ENCODE data around the gene MYOT. TPM values are rescaled to one million over a fixed set of nuclear protein-coding genes. Genes with fewer than 3 reads are reported as not detected.

Gene MYOT
- total RNA-seq, 6 experiments from 2014 or later = not detected

- Mint-ChIP-seq H3K4me3 (no peak overlapping the region), H3K27ac (no peak overlapping the region), H3K9me3 (no peaks in the 10 kb centered on the region), H3K27me3 (ENCODE audit: insufficient read depth) (no peaks in the 10 kb centered on the region), H3K36me3 (ENCODE audit: low read depth) (peaks cover 13% of the 10 kb centered on the region; the same call in 1 of the 2 replicates), H3K4me1 (ENCODE audit: low read depth) (peaks cover 10% of the 10 kb centered on the region; the same call in 1 of the 2 replicates)
- no peak for DNase-seq
- TF ChIP-seq CTCF (IDR thresholded peaks at IDR 0.05) = no peak
These were observed 65.1 kb downstream of the MYOT start for GRCh38 chr5:137932800-137933199.

- H3K27ac Mint-ChIP-seq = no peak overlapping the region
- H3K4me3 Mint-ChIP-seq = no peak overlapping the region
- H3K9me3 Mint-ChIP-seq = no peaks in the 10 kb centered on the region
- no peak for TF ChIP-seq CTCF (IDR thresholded peaks at IDR 0.05)
- peaks cover 13% of the 10 kb centered on the region for H3K36me3 Mint-ChIP-seq (ENCODE audit: low read depth)
- DNase-seq = no peak
- no peaks in the 10 kb centered on the region for H3K27me3 Mint-ChIP-seq (ENCODE audit: insufficient read depth)
- H3K4me1 Mint-ChIP-seq (ENCODE audit: low read depth) = peaks cover 10% of the 10 kb centered on the region; the same call in 1 of the 2 replicates
These were observed 65.8 kb downstream of the MYOT start for GRCh38 chr5:137933491-137933911.

DNA sequence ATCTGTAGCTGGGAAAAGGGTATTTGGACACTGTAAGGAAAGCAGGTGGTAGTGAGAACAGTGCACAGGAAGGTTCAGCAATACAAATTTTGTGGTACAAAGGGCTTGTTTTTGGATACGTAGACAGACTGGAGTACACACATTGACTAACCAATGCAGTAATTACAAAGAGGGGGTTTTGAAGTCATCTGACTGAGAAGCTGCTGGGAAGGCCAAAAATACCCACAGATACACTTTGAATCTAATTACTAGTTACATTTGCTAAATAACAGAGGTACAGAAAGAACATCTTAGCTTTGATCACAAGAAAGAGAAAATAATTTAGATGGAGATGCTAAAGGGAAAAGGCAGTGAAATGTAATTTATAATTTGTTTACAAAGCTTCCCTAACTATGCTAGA, 67.5 kb downstream of the MYOT start:
- Mint-ChIP-seq H3K27ac (no peak overlapping the region), H3K27me3 (ENCODE audit: insufficient read depth) (no peaks in the 10 kb centered on the region), H3K4me3 (no peak overlapping the region), H3K36me3 (ENCODE audit: low read depth) (peaks cover 17% of the 10 kb centered on the region), H3K9me3 (no peaks in the 10 kb centered on the region), H3K4me1 (ENCODE audit: low read depth) (peaks cover 10% of the 10 kb centered on the region; the same call in 1 of the 2 replicates)
- no peak for TF ChIP-seq CTCF (IDR thresholded peaks at IDR 0.05)
- no peak for DNase-seq

- TF ChIP-seq CTCF (IDR thresholded peaks at IDR 0.05) = no peak
- H3K4me3 Mint-ChIP-seq = no peak overlapping the region
- no peaks in the 10 kb centered on the region for H3K27me3 Mint-ChIP-seq (ENCODE audit: insufficient read depth)
- H3K4me1 Mint-ChIP-seq (ENCODE audit: low read depth) = peaks cover 10% of the 10 kb centered on the region; the same call in 1 of the 2 replicates
- H3K27ac Mint-ChIP-seq = no peak overlapping the region
- H3K9me3 Mint-ChIP-seq = no peaks in the 10 kb centered on the region
- DNase-seq = no peak
- H3K36me3 Mint-ChIP-seq (ENCODE audit: low read depth) = peaks cover 17% of the 10 kb centered on the region
These were observed 68.0 kb downstream of the MYOT start for GRCh38 chr5:137935694-137936093.

Other genes with a start within 250 kb of the MYOT start
- 1 to 10 TPM in 2 of 6 experiments, under 1 TPM in 4; 0.25 to 1.3 (median 0.53) TPM for gene KLHL3, start 131.8 kb upstream of the MYOT start, total RNA-seq (2021; fragmentation: NEBNext Ultra II Directional; extraction: Animal tissue kit (Norgen Biotek cat#: 25700))
- gene HNRNPA0, start 113.5 kb upstream of the MYOT start, total RNA-seq (2021; fragmentation: NEBNext Ultra II Directional; extraction: Animal tissue kit (Norgen Biotek cat#: 25700)) = 10 to 100 TPM; 20.3 to 23.0 (median 22.0) TPM
- gene PKD2L2, start 21.6 kb downstream of the MYOT start, total RNA-seq (2021; fragmentation: NEBNext Ultra II Directional; extraction: Animal tissue kit (Norgen Biotek cat#: 25700)) = not detected
- 10 to 100 TPM; 27.5 to 38.2 (median 31.8) TPM for gene FAM13B, start 165.2 kb downstream of the MYOT start, total RNA-seq (2021; fragmentation: NEBNext Ultra II Directional; extraction: Animal tissue kit (Norgen Biotek cat#: 25700))
- not detected for gene WNT8A, start 216.2 kb downstream of the MYOT start, total RNA-seq (2021; fragmentation: NEBNext Ultra II Directional; extraction: Animal tissue kit (Norgen Biotek cat#: 25700))

All from HFFc6 (cell line).